GM12874 (cell line): ENCODE results near the gene CLDN10.

Experiments used
- TF ChIP-seq, protein P1 (sequence below): IDR thresholded peaks from 2 replicates; pipeline ENCODE4 v1.5.1; 2011; ENCODE audit warnings: low read depth, mild to moderate bottlenecking, control low read depth, low read length, moderate library complexity; ENCODE audit not compliant: insufficient read depth

The CLDN10 gene

DNA sequence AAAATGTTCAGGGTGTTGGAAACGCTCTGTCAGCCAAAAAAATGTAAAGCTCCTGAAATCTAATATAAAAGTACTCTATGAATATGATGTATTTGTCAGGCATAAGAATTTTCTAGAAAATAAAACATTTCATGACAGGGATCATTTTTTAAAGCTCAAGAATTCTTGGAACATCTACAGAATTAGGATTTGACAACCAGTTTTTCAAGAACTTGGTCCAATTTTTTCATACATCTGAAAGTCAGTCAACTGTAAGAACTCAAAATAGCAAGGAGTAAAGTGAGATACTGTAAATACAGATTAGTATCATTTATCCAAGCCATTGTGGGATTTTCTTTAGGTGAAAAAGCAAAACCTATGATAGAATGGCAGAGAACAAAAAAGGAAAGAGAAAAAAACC is 41.6 kb upstream of the CLDN10 start:
- TF ChIP-seq, protein P1, sequence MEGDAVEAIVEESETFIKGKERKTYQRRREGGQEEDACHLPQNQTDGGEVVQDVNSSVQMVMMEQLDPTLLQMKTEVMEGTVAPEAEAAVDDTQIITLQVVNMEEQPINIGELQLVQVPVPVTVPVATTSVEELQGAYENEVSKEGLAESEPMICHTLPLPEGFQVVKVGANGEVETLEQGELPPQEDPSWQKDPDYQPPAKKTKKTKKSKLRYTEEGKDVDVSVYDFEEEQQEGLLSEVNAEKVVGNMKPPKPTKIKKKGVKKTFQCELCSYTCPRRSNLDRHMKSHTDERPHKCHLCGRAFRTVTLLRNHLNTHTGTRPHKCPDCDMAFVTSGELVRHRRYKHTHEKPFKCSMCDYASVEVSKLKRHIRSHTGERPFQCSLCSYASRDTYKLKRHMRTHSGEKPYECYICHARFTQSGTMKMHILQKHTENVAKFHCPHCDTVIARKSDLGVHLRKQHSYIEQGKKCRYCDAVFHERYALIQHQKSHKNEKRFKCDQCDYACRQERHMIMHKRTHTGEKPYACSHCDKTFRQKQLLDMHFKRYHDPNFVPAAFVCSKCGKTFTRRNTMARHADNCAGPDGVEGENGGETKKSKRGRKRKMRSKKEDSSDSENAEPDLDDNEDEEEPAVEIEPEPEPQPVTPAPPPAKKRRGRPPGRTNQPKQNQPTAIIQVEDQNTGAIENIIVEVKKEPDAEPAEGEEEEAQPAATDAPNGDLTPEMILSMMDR, result no peak

DNA sequence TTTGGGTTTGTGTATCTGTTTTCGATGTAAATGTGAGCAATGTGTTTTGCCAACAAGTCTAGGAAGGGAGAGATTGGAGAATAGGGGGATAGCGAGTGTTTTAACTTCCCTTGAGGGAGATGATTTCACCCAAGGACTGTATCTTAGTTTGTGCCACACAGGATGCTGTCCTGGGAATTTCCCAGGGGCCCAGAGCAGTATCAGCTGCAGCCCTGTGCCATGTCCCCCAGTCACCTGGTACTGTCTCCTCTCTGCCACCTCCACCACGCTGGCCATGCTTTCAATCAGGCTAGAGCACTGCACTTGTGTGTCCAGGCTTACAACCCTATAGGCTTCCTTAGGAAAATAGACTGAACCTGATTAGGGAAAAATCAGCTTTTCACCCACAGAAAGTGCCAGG is 40.1 kb upstream of the CLDN10 start:
- TF ChIP-seq, protein P1, result no peak

DNA sequence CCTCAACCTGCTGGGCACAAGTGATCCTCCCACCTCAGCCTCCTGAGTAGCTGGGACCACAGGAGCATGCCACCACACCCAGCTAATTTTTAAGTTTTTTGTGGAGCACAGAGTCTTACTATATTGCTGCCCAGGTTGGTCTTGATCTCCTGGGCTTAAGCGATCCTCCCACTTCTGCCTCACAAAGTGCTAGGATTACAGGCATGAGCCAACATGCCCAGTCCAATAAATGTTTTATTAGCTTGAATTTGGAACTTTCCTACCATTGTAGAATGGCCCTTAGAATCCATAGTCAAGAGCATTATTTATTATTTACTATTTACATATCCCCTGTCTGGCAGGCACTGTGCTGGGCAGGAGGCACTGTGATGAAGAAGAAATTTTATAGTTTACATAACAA is 39.6 kb upstream of the CLDN10 start:
- TF ChIP-seq, protein P1, result no peak

DNA sequence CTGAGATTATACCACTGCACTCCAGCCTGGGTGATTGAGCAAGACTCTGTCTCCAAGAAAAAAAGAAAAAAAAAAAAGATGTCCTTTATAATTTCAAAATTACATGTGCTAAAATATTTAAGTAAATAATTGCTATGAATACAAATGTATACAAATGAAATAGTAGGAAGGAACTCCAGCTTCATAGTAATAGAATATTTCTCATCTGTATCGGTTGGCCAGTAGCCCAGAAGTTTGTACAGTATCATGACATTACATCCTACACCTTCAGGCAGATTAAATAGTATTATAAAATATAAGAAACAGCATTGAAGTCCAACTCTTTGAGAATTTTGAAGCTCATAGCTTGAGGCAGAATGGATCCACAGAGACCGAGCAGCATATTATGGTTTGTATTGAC is 36.5 kb upstream of the CLDN10 start:
- TF ChIP-seq, protein P1, result no peak

DNA sequence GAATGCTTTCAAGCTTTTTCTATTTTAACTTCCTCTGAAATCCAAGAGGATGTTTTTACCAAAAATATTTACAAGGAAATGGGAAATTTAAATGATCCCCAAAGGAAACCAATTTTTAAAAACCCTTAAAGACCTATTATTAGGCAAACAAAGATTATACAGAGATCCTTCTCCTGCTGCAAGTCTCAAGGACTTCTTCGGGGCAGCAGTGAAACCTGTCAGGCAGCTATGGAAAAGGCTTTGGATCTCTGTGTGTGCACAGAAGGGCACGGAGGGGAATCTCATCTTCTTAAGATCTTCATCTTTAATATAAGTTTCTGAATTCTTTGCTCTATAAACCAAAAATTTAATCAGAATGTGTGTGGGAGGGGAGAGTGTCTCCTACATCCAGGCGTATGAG is 36.0 kb upstream of the CLDN10 start:
- TF ChIP-seq, protein P1, result no peak

DNA sequence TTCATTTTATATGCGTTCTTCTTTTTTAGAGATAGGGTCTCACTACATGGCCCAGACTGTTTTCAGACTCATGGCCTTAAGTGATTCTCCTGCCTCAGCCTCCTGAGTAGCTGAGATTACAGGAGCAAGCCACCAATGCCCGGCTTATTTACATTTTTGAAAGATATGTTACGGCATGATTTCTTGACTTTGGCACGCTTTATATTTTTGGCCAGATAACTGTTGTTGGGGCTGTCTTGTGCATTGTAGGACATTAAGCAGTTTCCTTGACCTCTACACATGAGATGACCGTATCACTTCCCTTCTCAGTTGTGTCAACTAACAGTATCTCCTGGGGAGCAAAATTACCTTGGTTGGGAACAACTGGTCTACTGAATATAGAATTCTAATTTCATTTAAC is 28.9 kb upstream of the CLDN10 start:
- TF ChIP-seq, protein P1, result no peak

DNA sequence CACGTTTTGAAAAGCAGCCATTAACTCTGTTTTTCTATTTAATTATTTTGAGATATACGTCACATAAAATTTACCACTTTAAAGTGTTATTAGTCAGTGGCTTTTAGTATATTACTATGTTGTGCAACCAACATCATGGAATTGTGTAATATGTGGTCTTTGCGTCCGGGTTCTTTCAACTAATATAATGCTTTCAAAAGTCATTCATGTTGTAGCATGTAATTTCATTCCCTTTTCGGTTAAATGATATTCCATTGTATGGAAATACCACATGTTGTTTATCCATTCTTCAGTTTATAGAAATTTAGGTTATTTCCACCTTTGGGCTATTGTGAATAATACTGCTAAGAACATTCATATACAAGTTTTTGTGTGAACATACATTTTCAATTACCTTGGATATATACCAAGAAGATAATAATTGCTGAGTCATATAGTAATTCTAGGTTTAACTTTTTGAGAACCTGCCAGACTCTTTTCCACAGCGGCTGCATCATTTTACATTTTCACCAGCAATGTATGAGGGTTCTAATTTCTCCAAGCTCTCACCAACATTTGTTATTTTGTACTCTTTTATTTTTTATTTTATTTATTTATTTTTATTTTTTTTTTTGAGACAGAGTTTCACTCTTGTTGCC is 28.1 kb upstream of the CLDN10 start:
- TF ChIP-seq, protein P1, result no peak
